GM13976 (cell line): Measurements from ENCODE around the gene ZNF354B.
"Not testable (repeated sequence)": the region's sequence is repeated elsewhere in the genome, so short reads cannot be mapped to it uniquely, and the experiment has no call there.

Experiments used
- DNase-seq: peaks from one replicate; pipeline ENCODE4 v3.0.0; 2012; ENCODE audit warnings: low spot score
- in situ Hi-C: fragments of 300-500 bp; cut with MboI; formaldehyde crosslinking; loops from one replicate; pipeline ENCODE4 v1.12.0; 2022; ENCODE audit warnings: low sequenced_read_pairs, mixed read lengths, inconsistent platforms; ENCODE audit not compliant: unreplicated experiment
- TF ChIP-seq, protein P1 (sequence below): IDR thresholded peaks from 2 replicates; pipeline ENCODE4 v1.5.1; 2012; ENCODE audit warnings: borderline replicate concordance, mild to moderate bottlenecking; ENCODE audit not compliant: insufficient read depth; ENCODE audit errors: extremely low read depth, missing control alignments, control extremely low read depth

ZNF354B gene

DNA sequence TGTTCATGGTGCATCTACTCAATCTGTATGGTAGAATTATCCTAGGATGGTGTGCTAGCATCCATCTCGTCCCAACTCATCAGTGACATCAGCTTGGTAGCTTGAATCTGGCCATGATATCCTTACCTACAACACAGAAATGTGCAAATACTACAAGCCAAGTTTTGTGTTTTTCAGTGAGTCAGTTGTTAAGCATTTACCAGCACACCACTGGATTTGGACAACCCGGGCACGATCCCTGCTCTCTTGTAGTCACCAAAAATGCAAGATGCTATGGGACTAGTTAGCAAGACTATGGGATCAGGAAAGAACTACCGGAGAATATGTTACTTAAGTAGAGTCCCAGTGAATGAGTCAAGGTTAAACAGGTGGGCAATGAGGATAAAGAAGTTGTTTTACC lies 32.1 kb upstream of the ZNF354B start:
- DNase-seq = no peak
- in situ Hi-C loops = no loop called here
- TF ChIP-seq, protein P1, sequence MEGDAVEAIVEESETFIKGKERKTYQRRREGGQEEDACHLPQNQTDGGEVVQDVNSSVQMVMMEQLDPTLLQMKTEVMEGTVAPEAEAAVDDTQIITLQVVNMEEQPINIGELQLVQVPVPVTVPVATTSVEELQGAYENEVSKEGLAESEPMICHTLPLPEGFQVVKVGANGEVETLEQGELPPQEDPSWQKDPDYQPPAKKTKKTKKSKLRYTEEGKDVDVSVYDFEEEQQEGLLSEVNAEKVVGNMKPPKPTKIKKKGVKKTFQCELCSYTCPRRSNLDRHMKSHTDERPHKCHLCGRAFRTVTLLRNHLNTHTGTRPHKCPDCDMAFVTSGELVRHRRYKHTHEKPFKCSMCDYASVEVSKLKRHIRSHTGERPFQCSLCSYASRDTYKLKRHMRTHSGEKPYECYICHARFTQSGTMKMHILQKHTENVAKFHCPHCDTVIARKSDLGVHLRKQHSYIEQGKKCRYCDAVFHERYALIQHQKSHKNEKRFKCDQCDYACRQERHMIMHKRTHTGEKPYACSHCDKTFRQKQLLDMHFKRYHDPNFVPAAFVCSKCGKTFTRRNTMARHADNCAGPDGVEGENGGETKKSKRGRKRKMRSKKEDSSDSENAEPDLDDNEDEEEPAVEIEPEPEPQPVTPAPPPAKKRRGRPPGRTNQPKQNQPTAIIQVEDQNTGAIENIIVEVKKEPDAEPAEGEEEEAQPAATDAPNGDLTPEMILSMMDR = no peak

DNA sequence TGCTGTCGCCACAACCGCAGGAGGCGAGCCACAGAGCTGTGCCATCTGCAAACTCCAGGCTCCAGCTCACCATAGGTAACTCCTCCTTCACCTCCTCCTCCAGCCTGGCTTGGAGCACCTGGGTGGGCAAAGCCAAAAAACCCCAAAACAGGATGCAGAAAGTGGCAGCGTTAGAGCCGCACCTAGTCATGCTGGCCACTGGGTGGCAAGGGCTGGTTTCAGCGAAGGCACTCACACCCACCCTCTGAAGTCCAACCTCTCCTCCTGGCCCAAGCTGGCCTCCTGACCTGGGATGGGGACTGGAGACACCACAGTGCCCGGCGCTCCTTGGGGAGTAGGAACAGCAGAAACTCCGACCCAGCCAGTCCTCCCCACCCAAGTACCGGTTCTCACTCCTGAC lies 28.7 kb upstream of the ZNF354B start:
- TF ChIP-seq, protein P1 = no peak
- no peak for DNase-seq
- in situ Hi-C loops = no loop called here

DNA sequence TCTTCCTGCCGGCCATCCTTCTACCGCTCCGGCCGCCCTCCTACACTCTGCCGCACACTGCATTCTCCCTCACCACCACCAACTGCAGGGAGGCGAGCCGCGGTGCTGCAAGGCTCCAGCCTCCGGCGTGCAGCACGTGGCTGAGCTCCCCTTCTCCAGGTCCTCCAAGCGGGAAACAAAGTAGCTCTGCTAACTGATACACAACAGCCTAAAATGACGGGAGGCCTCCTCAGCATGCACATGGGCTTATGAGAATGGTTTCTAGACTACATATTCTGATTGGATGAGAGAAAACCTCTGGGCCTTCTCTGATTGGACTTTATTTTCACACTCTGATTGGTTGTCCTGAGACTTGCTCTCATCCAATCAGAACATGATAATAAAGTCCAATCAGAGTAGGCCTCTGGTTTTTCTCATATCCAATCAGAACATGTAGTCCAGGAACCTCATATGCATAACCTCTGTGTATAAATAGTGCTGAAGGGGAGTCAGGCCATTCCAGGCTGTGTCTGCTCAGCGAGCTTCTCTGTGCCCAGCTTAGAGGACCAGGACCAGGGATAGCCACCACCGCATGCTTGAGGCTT lies 27.0 kb upstream of the ZNF354B start:
- TF ChIP-seq, protein P1 = no peak
- no peak for DNase-seq
- in situ Hi-C loops = no loop called here

DNA sequence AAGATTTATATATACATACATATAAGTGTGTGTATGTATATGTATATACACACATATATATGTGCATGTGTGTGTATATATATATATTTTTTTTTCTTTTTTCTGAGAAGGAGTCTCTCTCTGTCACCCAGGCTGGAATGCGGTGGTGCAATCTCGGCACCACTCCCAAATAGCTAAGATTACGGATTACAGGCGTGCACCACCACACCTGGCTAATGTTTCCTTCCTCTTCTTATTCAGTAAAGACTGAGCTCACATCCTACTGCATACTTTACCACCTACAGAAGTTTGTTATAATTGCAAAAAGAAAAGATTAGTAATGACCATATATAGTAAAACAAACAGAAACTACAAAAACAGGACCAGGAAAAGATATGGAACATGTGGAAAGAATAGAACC lies 23.1 kb upstream of the ZNF354B start:
- TF ChIP-seq, protein P1 = no peak
- DNase-seq = no peak
- in situ Hi-C loops = no loop called here

DNA sequence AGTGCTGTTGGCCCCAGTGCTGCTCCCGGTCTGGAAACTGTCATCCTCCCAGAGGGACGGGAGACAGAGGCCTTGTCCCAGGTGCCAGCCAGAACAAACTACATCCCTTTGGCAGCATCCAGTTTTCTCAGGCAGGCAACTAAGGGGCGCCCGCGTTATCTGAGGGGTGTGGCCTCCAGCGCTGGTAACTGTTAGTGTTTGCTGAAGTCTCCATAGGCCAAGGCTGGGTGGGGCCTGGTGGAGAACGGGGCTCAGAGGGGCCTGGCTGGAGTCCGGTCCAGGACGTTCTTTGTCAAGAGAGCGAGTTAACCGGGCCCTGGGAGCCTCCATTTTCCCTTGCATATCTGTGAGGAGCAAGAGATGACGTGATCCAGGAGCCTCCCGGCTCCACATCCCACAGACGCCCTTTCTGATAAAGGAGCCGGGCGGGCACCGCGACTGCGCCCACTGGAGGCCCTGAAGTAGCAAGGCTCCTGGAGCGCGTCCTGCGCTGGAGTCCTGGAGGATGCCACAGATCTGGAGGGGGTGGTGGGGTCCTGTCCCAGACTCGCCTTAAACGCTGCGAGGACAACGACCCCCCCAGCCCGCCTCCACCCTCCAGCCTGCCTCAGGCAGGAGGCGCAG lies 20.9 kb upstream of the ZNF354B start:
- in situ Hi-C loops, DNase-seq: not testable (repeated sequence)

DNA sequence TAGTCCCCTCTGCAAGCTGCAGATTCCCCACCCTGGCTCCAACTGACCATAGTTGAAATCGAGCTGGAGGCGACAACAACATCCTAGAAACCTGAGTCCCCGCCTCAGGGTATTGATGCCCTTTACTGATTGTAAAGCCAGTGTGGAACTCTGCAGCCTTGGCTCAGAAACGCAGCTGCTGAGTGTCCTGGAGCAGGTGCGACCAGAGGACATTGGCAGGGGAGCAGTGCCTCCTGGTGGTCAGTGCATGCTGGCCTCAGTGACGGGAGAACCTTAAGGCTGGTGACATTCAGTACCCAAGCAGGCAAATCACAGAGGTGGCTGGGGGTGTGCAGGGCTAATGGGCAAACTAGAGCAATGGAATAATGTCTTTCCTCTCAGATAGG lies 20.4 kb upstream of the ZNF354B start:
- TF ChIP-seq, protein P1 = no peak
- no peak for DNase-seq
- in situ Hi-C loops = no loop called here

DNA sequence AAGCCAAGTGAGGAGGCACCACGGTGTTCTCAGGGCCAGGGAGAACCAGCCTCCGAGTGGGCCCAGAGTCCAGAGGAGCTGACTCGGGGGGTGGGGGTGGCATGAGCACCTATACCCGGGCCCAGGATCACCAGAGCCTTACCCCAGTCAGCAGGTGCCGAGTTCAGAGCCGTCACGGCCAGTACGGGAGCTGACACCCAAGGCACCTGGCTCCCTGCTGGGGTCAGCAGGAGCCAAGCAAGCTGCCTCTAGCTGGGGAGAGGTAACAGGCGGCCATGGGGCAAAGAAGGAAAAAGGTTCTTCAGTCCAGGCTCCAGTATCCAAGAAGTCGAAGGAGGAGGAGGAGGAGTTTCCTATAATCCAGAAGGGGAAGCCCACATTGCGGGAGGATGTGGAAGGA lies 19.4 kb upstream of the ZNF354B start:
- in situ Hi-C loops, DNase-seq: not testable (repeated sequence)

DNA sequence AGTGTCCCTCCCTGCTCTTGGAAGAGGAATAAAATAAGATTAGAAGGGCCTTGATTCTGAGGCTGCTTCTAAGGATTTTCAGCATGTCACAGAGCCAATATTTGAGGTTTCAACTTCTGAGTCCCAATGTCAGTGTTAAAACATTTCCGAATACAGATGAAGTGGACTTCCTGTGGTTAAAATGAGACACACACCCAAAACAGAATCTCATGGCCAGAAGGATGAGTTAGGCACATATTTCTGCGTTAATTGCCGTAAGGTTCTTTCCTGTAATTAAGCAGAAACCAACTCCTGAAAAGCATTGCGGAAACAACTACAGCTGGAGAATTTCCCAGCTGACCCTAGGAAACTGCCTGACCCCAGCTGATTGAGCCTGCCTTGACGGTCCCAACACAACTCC lies 10.4 kb upstream of the ZNF354B start:
- TF ChIP-seq, protein P1 = no peak
- in situ Hi-C loops = no loop called here
- no peak for DNase-seq
